ENCODE measurements around the gene ATF7. TPM values are rescaled to one million over a fixed set of nuclear protein-coding genes. Genes with fewer than 3 reads are reported as not detected.

Gene ATF7
- total and polyA plus RNA-seq, 9 of the 15 experiments (the other 6 are each of a cell fraction or from before 2014, with no cell fraction given): 10.6 to 30.4 (median 20.7) TPM

GRCh38 chr12:53492830-53493609 is 133.2 kb downstream of the ATF7 start (continued):
- no peak for TF ChIP-seq ZFP1 (CRISPR knock-in tag; IDR thresholded peaks at IDR 0.05)
- no peak for TF ChIP-seq FOXM1 (IDR thresholded peaks at IDR 0.05; ENCODE audit: low read depth)
- TF ChIP-seq FOXM1 (CRISPR knock-in tag; IDR thresholded peaks at IDR 0.05; ENCODE audit: low read depth): no peak
- TF ChIP-seq, protein P1, sequence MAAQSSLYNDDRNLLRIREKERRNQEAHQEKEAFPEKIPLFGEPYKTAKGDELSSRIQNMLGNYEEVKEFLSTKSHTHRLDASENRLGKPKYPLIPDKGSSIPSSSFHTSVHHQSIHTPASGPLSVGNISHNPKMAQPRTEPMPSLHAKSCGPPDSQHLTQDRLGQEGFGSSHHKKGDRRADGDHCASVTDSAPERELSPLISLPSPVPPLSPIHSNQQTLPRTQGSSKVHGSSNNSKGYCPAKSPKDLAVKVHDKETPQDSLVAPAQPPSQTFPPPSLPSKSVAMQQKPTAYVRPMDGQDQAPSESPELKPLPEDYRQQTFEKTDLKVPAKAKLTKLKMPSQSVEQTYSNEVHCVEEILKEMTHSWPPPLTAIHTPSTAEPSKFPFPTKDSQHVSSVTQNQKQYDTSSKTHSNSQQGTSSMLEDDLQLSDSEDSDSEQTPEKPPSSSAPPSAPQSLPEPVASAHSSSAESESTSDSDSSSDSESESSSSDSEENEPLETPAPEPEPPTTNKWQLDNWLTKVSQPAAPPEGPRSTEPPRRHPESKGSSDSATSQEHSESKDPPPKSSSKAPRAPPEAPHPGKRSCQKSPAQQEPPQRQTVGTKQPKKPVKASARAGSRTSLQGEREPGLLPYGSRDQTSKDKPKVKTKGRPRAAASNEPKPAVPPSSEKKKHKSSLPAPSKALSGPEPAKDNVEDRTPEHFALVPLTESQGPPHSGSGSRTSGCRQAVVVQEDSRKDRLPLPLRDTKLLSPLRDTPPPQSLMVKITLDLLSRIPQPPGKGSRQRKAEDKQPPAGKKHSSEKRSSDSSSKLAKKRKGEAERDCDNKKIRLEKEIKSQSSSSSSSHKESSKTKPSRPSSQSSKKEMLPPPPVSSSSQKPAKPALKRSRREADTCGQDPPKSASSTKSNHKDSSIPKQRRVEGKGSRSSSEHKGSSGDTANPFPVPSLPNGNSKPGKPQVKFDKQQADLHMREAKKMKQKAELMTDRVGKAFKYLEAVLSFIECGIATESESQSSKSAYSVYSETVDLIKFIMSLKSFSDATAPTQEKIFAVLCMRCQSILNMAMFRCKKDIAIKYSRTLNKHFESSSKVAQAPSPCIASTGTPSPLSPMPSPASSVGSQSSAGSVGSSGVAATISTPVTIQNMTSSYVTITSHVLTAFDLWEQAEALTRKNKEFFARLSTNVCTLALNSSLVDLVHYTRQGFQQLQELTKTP (IDR thresholded peaks at IDR 0.05; ENCODE audit: low read depth in 1 of 2, partially characterized antibody in 2 of 2): peak in 1 of 2 experiments; percentile 20
- TF ChIP-seq LEF1 (IDR thresholded peaks at IDR 0.05): no peak
- TF ChIP-seq CCNT2 (IDR thresholded peaks at IDR 0.05; ENCODE audit: borderline replicate concordance, extremely low read depth, insufficient read length, low read depth, low read length): peak; percentile 81
- no peak for TF ChIP-seq SRSF9 (IDR thresholded peaks at IDR 0.05; ENCODE audit: borderline replicate concordance, low read depth, low read length)
- TF ChIP-seq JUN (IDR thresholded peaks at IDR 0.05; ENCODE audit: borderline replicate concordance, low read depth, low read length): peak; percentile 78
- TF ChIP-seq JUN (CRISPR knock-in tag; IDR thresholded peaks at IDR 0.05; ENCODE audit: borderline replicate concordance): peak; percentile 58; the same call in 1 of the 2 replicates
- peak; percentile 13; the same call in 1 of the 2 replicates for TF ChIP-seq LARP7 (IDR thresholded peaks at IDR 0.05)
- TF ChIP-seq CBFA2T2 (conservative IDR thresholded peaks at IDR 0.05): peak; percentile 71

Data from K562 (cell line).